Activated CD4-positive, alpha-beta T cell treated with anti-CD3 and anti-CD28 coated beads for 24 hours (primary cell): Measurements from ENCODE around the gene HILPDA.
"Not testable (repeated sequence)": the region's sequence is repeated elsewhere in the genome, so short reads cannot be mapped to it uniquely, and the experiment has no call there.

Source experiments
- DNase-seq, 2 donors: peaks; one replicate each; pipeline ENCODE4 v3.0.0-alpha.2; 2020; ENCODE audit warnings: low read depth in 2 of 2

HILPDA gene

DNA sequence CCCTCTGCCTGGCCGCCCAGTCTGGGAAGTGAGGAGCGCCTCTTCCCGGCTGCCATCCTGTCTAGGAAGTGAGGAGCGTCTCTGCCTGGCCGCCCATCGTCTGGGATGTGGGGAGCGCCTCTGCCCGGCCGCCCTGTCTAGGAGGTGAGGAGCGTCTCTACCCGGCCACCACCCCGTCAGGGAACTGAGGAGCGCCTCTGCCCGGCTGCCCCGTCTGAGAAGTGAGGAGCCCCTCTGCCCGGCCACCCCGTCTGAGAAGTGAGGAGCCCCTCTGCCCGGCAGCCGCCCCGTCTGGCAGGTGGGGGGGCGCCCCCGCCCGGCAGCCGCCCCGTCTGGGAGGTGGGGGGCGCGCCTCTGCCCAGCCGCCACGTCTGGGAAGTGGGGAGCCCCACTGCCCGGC lies 7.7 kb downstream of the HILPDA start:
- DNase-seq, result not testable (repeated sequence)

DNA sequence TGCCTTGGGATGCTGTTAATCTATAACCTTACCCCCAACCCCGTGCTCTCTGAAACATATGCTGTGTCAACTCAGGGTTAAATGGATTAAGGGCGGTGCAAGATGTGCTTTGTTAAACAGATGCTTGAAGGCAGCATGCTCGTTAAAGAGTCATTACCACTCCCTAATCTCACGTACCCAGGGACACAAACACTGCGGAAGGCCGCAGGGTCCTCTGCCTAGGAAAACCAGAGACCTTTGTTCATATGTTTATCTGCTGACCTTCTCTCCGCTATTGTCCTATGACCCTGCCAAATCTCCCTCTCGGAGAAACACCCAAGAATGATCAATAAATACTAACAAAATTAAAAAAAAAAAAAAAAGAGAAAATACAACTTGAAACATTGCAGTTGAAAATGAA lies 8.3 kb downstream of the HILPDA start:
- not testable (repeated sequence) for DNase-seq

DNA sequence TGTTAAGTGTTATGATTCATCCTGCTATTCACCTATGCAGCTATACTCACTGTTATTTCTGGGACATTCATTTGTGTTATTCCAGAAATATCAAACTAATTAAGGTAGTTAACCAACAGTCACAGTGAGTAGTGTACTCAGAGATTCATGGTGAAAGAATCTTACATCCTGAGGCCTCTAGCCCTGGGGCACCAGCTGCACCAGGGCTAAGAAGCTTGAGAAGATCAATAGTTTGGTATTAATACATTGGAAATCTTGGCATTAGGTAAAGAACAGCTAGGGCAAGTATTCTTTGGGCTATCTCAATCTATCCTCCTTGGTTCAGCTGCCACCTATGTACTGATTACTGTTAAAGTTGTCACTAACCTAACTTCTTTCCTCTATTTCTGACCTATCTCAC lies 11.2 kb downstream of the HILPDA start:
- not testable (repeated sequence) for DNase-seq

DNA sequence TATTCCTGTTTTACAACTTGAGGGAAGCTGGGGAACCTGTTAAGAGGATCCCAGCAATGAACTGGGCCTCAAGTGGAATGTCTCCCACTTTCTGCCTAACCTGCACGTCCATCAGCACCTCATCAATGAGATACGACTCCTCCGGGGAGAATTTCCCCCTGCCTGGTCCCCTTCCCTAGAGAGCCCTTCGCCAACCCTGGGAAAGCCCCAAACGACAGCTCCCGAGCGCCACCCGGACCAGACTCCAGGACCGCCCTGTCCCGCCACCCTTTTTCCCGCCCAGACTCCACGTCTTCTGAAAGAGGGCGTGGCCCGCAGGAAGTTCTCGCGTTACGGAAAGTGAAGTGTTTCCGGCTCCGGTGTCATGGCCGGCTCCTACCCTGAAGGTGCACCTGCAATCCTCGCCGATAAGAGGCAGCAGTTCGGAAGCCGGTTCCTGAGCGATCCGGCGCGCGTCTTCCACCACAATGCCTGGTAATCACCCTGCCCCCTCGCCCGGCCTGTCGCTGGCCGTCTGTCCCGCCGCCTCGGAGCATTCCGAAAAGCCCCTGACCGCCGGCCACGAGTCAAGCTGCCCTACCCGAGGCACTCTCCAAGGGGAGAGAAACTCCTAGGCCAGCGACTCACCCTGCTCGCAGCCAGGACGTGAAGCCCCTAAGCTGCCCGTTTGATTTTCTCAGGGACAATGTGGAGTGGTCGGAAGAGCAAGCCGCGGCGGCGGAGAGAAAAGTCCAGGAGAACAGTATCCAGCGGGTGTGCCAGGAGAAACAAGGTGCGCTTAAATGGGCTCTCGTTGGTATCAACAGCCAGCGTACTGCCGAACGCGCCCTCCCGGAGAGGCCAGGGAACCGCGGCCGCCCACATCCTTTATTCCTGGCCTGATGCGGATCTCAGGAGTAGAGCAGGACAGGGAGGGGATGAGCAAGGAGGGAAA lies 21.0 kb downstream of the HILPDA start, which contains the start of gene METTL2B:
Gene METTL2B (plus strand): TSS at position 347 of the 934 bp plus-strand sequence. CDS start 18 bp downstream, at position 365.
- DNase-seq, result peak; percentile 82 to 88

DNA sequence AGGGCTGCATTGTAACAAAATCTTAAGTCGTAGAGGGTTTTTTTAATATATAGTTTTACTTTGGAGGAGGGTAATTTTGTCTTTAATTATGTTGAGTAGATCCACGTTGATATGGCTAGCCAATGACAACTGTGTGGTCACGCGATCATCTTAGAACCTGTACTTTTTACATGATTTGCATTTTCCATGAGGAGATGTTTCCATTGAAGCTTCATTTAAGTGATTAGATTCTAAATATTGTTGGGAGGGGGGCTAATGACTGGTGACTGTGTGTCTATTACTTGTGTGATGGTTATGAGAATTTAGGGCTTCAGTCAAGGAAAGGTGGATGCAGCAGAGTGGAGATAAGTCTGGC lies 21.6 kb downstream of the HILPDA start:
- not testable (repeated sequence) for DNase-seq

DNA sequence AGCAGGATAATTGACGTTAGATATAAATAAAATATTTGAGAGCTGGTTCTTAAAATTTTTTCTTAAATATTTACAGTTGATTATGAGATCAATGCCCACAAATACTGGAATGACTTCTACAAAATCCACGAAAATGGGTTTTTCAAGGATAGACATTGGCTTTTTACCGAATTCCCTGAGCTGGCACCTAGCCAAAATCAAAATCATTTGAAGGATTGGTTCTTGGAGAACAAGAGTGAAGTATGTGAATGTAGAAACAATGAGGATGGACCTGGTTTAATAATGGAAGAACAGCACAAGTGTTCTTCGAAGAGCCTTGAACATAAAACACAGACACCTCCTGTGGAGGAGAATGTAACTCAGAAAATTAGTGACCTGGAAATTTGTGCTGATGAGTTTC lies 23.4 kb downstream of the HILPDA start:
- not testable (repeated sequence) for DNase-seq

DNA sequence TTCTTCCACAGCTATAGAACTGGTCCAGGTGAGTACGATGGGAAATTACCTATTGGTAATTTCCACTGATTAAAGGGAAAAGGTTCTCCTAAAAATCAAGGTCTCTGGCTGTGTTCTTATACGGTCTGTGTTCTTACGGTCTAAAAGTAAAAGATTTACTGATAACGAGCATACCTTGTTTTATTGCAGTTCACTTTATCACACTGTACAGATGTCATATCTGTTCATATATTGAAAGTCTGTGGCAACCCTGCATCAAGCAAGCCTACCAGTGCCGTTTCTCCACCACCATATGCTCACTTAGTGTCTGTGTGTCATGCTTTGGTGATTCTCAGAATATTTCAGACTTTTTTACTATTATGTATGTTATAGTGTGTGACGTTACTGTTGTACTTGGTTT lies 32.5 kb downstream of the HILPDA start:
- not testable (repeated sequence) for DNase-seq

DNA sequence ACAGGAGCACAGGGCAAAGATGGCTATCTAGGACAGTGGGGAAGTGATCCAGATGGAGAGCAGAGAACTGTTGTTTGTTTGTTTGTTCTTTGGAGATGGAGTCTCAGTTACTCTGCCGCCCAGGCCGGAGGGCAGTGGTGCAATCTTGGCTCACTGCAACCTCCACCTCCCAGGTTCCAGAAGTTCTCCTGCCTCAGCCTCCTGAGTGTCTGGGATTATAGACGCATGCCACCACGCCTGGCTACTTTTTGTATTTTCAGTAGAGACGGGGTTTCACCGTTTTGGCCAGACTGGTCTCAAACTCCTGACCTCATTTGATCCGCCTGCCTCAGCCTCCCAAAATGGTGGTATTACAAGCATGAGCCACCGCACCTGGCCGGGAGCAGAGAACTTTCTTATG lies 41.7 kb downstream of the HILPDA start:
- DNase-seq, result no peak

DNA sequence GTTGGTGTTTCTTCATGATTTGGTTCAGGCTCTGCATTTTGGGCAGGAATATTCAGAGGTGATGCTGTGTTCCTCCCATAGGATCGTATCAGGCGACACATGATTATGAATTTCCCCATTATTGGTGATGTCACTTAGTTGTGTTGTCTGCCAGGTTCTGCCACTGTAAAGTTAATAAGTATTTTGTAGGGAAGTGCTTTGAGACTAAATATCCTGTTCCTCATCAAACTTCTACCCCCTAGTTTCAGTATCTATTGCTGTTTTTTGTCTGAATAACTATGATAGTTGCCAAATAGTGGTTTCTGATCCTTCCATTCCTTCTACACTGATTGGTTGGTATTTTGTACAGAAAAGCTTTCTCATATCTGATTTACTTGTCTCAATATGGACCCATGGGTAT lies 49.7 kb downstream of the HILPDA start:
- not testable (repeated sequence) for DNase-seq

DNA sequence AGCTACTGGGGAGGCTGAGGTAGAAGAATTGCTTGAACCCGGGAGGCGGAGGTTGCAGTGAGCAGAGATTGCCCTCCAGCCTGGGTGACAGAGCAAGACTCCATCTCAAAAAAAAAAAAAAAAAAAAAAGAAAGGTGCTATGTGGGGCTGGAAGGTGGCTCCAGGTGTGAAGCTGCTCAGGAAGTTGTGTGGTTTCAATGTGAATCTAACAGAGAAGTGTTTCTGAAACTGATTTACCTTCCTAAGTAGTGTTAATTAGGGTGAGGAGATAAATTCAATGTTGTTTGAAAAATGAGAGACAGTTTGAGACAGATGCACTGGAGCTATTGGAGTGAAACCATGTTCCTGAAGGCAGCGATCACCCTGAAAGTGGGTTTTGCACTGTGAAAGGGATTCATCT lies 51.1 kb downstream of the HILPDA start:
- not testable (repeated sequence) for DNase-seq

DNA sequence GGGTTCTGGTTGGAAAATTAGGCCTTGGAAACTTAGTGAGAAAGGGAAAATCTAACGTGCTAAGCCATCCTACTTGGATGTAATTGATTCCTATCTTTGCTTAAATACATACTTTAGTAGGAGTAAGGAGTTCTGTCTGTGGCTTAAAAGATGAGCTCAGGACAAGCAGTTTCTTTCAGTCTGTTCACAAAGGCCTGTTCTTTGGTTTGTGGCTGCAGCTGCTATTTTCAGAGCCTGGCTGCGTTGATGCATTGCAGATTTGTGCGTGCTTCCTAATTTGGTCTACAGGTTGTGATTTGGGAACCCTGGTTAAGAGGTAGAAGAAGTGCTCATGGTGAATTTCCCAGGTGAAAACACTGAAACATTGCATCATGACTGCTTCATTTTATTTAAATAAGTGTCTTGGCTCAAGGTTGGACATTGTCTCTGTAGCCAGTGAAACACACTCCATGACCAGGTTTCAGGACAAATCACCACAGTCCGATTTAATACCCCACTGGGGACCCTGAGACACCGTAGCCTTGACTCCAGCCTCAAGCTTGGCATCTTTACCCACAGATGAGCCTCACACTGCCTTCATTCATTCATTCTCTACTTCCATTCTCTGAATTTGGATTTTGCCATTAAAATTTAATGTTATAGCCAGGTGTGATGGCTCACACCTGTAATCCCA lies 51.8 kb downstream of the HILPDA start:
- not testable (repeated sequence) for DNase-seq
